Transverse colon (tissue), 4 donors: ENCODE measurements around the gene CTRB1.

ENCODE experiments used
- CTCF ChIP-seq, 5 experiments: fragments of 200-600 bp in 3 of 5; fragments of 450-650 bp in 2 of 5; sonication (generic) in 3 of 5; IDR thresholded peaks; 1 replicate in 2 of 5; 2 replicates in 3 of 5; pipeline ENCODE4 v1.5.1; 2016 to 2017; ENCODE audit warnings: antibody characterized with exemption in 5 of 5, inconsistent platforms in 3 of 5, mild to moderate bottlenecking in 2 of 5, moderate library complexity in 1 of 5
- EP300 ChIP-seq: sonication (generic); formaldehyde crosslinking; IDR thresholded peaks from one replicate; pipeline ENCODE4 v1.6.1; 2017; ENCODE audit warnings: antibody characterized with exemption, low read depth
- POLR2A ChIP-seq: fragments of 450-650 bp; IDR thresholded peaks from one replicate; pipeline ENCODE4 v1.6.1; 2016; ENCODE audit warnings: antibody characterized with exemption, mild to moderate bottlenecking, moderate library complexity
- POLR2AphosphoS5 ChIP-seq, 3 donors: sonication (generic); formaldehyde crosslinking; IDR thresholded peaks; one replicate each; pipeline ENCODE4 v1.6.1; 2016; ENCODE audit warnings: antibody characterized with exemption in 3 of 3

GRCh38 chr16:75258807-75259141 lies 40.0 kb downstream of the CTRB1 start:
- no peak for TF ChIP-seq POLR2A
- TF ChIP-seq EP300 = no peak
- no peak for TF ChIP-seq CTCF (IDR thresholded peaks at IDR 0.05)
- TF ChIP-seq POLR2AphosphoS5 (IDR thresholded peaks at IDR 0.05) = no peak
